Fibroblast of mammary gland (primary cell): ENCODE measurements around the gene DSG4.

ENCODE experiments used
- DNase-seq: peaks from one replicate; pipeline ENCODE4 v3.0.0-alpha.2; 2010; ENCODE audit warnings: low read depth
- H3K4me3 ChIP-seq: 2 replicates; pipeline ENCODE4 v1.5.1; 2011; ENCODE audit warnings: low read depth, mild to moderate bottlenecking, low read length, moderate library complexity; ENCODE audit not compliant: control insufficient read depth
- TF ChIP-seq, protein P1 (sequence below): conservative IDR thresholded peaks from 2 replicates; pipeline ENCODE4 v1.5.1; 2011; ENCODE audit warnings: low read depth, low read length, inconsistent platforms; ENCODE audit not compliant: control insufficient read depth, insufficient read depth

DSG4 gene

DNA sequence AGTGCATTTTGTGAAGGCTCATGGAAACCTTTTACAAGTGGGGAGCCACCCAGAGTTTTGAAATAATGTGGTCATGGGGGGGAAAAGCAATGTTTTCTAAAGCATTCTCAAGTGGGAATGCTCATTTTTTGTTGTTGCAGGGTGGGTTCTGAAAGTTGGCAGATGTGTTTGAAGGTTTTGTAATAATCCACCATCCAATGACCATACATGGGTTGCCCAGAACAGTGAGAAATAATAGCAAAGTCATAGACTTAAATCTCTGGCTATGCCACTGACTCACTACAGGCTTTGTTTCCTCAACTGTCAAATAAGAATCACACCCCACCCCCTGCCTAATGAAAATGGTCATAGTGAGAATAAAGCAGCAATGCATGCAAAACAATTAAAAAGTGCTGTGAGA lies 73.8 kb downstream of the DSG4 start:
- peak; percentile 66 for DNase-seq
- TF ChIP-seq, protein P1, sequence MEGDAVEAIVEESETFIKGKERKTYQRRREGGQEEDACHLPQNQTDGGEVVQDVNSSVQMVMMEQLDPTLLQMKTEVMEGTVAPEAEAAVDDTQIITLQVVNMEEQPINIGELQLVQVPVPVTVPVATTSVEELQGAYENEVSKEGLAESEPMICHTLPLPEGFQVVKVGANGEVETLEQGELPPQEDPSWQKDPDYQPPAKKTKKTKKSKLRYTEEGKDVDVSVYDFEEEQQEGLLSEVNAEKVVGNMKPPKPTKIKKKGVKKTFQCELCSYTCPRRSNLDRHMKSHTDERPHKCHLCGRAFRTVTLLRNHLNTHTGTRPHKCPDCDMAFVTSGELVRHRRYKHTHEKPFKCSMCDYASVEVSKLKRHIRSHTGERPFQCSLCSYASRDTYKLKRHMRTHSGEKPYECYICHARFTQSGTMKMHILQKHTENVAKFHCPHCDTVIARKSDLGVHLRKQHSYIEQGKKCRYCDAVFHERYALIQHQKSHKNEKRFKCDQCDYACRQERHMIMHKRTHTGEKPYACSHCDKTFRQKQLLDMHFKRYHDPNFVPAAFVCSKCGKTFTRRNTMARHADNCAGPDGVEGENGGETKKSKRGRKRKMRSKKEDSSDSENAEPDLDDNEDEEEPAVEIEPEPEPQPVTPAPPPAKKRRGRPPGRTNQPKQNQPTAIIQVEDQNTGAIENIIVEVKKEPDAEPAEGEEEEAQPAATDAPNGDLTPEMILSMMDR, result no peak
- no peak overlapping the region for H3K4me3 ChIP-seq

DNA sequence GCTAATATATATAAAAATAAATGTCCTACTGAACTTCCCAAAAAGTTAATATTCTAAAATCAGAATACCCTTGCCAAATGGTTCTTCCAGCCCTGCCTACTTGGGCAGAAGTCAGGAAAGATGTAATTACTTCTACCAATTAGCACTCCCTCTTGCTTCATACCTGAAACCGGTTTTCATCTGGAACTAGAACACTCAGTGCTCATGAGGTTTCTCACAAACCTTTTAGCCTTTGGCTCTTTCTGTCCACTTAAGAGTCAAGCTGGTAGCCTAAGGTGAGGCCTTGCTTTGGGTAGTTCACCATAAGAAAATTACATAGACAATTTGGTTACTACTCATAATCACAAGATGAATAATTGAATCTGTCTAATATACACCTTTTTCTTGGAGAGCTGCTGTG lies 75.0 kb downstream of the DSG4 start:
- DNase-seq, result no peak
- no peak overlapping the region for H3K4me3 ChIP-seq
- TF ChIP-seq, protein P1, result no peak

DNA sequence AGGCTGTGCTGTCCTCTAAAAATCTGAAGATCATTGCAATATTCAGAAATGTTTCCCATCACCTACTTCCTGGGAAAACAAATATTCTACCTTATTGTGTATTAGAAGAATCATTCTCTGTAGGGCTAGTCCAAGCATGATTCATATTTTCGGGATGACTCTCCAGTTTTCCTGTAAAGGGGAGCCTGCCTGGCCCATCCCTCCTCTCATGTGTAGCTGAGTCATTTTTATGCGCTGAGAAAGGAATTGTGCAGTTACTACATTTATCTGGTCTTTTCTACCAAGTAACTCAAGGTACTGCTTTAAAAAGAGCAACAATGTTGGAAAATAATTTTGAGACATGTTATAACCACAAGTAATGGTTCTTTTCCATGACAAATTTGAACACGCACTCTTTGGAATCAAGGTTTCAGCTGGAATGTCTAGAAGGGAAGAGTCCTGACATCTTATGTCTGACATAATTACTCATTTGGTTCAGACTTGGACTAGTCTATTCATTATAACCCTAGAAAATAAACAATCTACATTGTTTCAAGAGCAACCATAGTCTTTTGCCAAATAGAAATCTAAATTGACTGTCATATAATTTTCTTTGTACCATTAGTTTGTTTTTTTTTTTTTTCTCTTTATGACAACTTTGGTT lies 77.6 kb downstream of the DSG4 start:
- no peak overlapping the region for H3K4me3 ChIP-seq
- TF ChIP-seq, protein P1, result no peak
- DNase-seq, result peak; percentile 80
